ENCODE results near the gene HOXA9.

DNA sequence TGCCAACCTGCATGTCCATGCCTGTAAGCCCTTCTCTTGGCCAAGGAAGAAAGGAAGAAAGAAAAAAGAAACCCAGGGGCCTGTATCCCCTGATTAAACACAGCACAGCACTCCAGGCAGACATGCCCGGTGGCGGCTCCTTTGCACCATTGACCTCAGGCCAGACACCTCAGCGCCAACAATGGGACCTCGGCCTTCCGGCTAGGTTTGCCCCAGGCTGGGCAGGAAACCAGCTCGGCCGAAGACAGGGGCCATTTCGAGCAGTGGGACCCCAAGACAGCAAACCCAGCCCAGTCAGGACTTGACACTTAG lies 5.9 kb upstream of the HOXA9 start:
- TF ChIP-seq POLR2A (IDR thresholded peaks at IDR 0.05) (no peak), EP300 (IDR thresholded peaks at IDR 0.05) (no peak)

Data from ovary (tissue), 1 donor.